Measurements from ENCODE around the gene ALK. TPM values are rescaled to one million over a fixed set of nuclear protein-coding genes. Genes with fewer than 3 reads are reported as not detected.

The ALK gene
- total RNA-seq, 1 donor from 2014 or later: 2.0 TPM

DNA sequence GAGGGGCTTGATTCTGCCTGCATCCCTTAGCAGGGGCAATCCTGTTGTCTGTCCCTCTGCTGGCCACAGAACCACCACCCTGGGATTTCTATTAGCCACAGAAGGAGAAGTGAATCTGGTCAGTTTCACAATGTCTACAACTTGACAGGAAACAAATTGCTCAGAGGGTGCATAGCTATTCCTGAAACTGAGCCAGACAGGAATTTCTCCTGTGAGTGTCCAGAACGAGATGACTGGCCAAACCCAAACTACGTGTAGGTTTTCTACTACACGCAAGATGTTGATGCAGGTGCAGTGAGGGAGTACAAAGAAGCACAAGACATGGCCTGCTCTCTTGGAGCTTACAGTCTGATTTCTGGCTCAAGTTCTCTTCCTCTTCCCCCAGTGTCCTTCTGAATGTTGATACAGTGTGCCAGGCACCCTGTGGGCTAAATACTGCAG is 604.3 kb downstream of the ALK start:
- no peak for FAIRE-seq
- DNase-seq (ENCODE audit: low spot score in 2 of 2): no peak

DNA sequence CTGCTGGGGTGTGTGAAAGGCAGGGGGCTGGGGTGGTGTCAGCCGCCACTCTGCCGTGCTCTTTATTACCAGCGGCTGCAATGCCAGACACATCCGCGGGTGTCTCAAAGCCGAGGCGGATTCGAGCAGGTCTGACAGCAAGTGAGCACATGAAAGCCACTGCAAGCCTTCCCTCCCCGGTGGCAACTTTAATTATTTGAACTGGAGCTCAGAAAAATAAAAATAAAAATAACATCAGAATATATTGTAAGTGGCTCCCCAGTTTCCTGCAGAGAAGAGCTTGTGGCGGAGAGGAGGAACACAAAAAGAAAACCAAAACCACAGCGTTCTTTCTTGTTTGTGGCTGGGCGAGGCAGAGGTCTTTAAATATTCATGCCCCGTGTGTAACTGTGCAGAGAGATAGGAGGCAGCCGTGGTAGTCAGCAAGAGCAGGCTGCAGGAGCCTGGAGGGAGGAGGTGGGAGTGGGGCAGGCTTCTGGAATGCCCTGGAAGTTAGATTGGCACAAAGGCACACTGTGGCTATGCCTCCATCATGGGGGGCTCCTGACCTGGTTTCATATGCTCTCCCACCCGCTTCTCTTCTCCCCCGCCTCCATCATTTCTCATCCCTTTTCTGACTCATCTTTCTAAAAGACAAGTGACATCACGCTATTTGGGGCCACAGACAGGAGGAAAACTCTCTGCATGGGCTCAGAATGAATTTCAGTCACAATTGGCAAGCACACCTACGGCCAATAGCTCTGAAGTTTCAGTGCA is 606.4 kb downstream of the ALK start:
- DNase-seq (ENCODE audit: low spot score in 2 of 2): no peak
- FAIRE-seq: no peak

DNA sequence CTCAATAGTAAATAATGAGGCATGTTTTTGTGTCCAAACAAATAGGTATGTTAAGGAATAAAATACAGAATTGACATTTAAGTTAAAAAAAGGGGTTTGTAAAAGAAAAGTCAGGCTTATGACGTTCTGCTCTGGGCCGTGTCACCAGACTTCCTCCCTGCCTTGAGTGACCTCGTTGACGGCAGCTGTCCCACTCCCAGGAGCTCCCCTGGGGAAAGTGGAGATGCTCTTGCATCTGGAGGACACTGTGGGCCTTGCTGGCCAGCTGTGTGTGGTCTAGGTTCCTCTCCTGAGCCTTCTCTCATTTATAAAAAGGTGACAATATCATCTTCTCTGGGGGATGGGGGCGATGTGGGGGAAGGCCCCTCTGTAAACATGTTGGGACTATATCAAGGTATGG is 609.9 kb downstream of the ALK start:
- DNase-seq (ENCODE audit: low spot score in 2 of 2): no peak
- no peak for FAIRE-seq

DNA sequence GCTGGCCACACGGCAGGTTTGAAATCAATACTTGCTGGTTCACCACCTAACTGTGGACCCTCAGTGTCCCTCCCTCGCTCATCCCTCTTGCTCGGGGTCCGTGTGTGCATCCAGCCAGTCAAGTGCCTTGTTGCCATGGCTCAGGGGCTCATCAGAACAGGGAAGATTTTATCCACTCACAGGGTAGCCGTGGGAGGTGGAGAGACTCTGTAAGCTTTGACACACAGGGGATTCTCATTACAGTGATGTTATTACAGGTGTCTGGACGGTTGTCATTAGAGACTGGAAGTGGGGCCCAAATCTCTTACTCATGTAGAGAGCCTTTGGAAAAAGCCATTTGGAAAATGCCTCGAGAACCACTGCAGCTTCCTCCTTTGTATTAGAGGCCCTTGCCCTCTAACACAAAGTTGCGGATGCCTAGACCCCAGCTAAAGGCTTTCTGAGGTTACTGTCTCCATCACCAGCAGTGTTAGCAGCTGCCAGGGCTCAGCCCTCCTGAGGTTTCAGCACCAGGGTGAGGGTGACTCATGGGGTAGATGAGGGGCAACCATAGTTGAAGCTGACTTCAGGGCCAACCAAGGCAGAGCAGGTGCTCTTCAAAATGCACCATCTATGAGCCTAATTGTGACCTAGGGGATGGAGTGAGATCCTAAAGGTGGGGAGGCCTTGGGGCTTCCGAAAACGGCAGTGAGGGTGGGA is 610.6 kb downstream of the ALK start:
- FAIRE-seq: no peak
- no peak for DNase-seq (ENCODE audit: low spot score in 2 of 2)

DNA sequence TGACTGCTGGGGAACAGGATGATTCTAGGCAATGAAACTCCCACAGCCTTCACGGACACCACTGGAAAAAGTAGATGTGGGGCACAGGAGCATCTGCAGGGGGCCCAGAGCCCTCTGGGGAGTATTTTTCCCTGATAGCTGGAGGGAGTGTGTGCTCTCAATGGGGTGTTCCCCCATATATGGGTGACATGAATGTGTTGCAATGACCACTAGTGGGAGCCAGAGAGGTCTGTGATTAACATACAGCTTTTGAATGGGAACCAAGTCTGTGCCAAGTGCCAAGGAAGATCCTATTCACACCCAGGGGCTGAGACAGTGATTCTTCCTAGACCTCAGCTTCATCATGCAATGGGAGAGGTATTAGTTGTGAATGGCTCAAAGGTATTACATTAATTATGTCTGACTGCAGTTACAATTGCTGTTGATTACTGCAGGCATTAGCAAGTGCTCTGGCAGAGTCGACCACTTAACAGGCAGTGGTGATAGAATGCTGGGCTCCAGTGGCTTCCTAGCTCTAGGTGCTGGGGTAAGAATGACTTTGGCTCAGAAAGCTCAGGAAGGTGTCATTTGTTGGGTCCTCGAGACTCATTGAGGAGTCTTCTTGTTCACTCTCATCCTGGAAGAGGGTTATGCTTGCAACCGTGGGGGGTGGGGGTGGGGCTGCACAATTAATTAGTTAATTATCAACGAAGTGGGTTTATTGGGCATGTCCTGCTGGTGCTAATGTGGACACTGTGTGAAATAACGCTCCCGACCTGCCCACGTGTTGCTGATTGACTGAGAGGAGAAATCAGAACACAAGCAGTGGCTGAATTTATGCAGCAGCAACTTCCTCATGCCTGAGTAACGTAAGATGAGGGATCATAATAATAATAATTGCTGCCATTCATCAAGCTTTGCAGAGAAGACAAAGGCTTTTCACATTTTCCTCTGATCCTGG is 612.0 kb downstream of the ALK start:
- FAIRE-seq: no peak

DNA sequence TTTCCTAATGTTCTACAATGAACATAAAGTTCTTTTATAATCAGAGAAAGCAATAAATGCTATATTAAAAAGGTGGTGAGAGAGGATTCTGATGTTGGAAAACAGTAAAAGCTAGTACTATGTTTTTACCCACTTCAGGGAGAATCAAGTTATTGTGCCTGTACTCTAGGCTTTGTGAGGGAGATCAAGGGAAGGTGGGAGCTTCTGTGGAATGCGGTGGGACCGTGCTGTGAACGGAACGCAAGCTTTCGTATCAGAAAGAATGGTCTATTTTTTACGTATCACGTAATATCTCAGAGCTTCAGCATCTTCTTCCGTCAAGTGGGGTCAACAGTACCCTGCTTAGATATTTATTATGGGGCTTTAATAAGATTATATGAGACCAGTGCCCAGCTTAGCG is 613.0 kb downstream of the ALK start:
- no peak for DNase-seq (ENCODE audit: low spot score in 2 of 2)
- no peak for FAIRE-seq

More for the DNA sequence above, 612.0 kb downstream of the ALK start:
- DNase-seq (ENCODE audit: low spot score in 2 of 2): peak; percentile 17 to 52

DNA sequence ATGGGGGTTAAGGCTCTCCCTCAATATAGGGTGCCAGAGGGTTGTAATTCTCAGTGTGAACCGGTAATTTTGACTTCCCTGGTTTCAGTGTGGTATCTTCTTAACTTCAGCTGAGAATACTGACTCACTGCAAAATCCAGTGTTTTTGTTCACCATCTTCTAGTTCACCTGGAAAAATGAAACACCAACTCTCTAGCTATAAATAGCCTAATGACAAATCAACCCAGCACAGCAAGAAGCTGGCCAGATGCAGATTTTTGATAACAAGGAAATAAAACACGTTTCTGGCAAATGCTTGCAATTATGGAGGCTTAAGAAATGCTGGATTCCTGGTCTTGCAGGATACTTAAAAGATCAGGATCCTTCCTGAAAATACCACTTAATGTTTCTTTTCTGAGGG is 613.9 kb downstream of the ALK start:
- no peak for FAIRE-seq
- DNase-seq (ENCODE audit: low spot score in 2 of 2): no peak

DNA sequence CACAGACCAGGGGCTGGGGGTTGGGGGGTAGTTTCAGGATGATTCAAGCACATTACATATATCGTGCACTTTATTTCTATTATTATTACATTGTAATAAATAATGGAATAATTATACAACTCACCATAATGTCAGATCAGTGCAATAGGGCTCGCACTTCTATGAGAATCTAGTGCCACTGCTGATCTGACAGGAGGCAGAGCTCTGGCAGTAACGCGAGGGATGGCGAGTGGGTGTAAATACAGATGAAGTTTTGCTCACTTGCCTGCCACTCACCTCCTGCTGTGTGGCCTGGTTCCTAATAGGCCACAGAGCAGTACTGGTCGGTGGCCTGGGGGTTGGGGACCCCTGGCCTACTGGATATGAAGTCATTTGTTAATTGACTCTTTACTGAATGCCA is 615.6 kb downstream of the ALK start:
- no peak for DNase-seq (ENCODE audit: low spot score in 2 of 2)
- FAIRE-seq: no peak

DNA sequence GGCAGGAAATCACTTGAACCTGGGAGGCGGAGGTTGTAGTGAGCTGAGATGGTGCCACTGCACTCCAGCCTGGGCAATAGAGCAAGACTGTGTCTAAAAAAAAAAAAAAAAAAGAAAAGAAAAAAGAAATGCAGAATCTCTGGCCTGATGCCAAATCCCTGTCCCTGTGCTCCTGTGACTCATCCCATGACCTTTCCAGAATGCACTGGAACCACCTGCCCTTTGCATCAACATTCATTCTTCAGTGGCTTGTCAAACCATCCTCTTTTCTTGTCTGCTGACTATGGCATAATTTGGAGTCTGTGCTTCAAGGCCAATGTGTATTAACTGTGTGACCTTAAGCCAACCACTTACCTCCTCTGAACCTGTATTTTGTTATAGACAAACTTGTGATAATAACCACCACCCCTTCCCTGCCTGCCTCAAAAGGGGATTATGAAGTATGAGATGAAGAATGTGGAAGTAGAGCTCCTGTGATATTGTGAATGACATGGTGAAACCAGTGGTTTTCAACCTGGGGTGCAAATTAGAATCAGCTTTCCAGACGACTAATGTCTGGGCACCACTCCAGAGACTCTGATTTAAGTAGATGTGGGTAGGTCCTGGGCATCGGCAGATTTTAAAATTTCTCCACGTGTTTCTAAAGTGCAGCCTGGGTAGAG is 616.9 kb downstream of the ALK start:
- FAIRE-seq: no peak
- DNase-seq (ENCODE audit: low spot score in 2 of 2): no peak

DNA sequence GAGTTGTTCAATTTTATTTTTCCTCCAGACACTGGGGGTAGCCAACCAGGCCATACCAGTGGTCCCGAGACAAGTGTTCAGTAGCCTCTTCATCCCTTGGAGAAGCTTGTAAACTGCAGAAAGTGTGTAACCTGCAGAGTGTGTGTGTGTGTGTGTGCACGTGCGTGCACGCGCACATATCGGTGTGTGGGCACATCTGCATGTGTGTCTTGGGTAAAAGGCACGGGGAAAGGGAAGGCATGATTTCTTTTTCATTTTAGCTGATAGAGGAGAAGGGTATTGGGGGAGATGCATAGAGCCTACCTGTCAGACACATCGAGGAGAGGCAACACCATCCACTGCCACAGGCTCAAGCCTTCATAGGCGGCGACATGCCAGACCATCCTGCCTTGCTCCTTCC is 624.8 kb downstream of the ALK start:
- no peak for FAIRE-seq

DNA sequence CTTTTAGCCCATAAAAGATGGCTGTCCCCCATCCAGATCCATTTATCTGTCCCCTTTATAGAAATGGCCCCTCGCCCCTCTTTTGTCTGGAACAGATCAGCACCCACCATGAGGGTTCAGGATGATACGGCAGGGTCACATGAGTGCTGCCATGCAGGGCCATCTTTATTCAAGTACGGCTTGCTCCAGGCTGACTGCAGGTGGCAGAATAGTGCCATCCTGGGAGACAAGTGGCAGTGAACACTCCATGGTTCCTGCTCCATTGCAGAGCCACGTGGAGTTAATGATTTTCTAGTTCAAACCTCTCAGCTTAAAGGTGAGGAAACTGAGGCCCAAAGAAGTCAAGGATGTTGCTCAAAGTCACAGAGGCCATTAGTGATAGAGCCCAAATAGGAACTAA is 625.5 kb downstream of the ALK start:
- FAIRE-seq (no peak), DNase-seq (ENCODE audit: low spot score in 2 of 2) (no peak)

More for the DNA sequence above, 624.8 kb downstream of the ALK start:
- DNase-seq (ENCODE audit: low spot score in 2 of 2): no peak

DNA sequence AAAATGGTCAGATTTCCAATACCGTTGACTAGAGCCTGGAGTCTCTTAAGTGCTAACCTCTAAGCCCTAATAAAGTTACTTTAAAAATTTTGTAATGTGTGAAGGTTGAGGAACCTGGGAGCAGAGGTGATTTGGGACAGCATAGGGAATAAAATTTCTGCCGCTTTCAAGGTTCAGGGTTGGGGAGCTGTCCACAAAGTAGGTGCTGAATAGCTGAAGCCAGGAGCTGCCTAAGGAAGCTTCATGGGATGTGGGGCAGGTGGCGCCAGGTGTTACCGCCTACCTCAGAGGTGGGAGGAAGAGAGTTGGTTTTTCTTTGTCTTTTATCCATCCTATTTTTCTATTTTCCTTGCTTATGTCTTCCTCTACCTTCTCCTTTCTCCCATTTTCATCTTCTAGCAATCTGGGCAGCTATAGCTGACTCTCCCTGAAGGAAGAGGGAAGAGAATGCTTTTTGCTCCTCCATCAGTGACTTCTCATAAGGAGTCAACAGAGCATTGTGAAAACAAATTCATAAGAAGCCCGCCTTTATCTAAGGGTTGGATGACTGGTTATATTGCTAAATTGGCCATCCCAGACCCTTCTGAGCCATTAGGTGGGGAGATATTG is 627.5 kb downstream of the ALK start:
- FAIRE-seq: no peak
- DNase-seq (ENCODE audit: low spot score in 2 of 2): no peak

DNA sequence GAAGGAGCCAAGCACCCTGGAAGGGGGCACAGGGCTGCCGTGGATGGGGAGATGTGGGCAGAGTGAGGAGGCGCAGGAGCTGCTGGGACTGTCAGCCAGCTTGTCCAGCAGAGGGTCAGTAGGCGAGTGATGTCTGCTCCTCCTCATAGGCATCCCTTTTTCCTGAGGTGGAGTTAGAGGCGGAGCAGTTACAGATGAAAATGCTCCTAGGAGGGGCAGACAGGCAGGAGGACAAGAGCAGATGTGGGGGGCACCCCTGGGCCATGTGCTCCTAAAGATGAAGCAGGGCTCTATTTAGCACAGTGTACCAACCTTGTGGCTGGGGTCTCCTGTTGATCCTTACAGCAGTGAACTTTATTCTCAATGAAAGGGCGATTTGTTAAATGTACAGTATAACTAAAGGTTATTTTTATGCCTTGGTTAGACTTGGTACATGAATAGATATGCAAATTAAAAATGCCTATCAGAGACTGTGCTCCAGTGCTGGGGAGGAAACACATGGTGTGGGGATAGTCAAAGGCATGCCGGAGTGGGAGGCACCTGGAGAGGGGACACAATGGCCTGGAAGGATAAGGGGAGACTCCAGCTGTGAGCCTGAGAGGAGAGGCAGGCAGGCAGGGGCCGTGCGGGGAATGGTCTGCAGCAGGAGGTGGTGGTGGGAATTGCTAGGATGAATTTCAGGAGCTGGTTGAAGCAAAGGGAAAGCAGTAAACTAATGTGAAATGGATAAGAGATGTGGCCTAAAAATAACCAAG is 630.9 kb downstream of the ALK start:
- DNase-seq (ENCODE audit: low spot score in 2 of 2) (no peak), FAIRE-seq (no peak)

DNA sequence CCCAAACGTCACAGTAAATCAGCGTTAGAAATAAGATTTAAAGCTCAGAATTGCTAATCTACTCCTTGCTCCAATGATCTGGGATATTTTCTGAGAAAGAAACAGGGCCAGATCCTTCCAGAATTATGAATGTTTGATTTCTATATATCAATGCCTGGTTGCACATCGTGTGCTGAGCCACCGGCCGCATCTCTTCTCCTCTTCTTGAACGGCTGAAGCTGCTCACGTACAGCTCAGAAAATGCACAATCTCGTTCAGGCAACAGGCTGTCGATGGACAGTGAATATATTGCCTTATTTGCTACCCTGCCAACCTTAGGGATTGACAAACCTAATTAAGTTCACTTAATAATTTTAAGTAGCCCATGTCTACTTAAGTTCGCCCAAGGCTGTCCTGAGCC is 636.7 kb downstream of the ALK start:
- no peak for DNase-seq (ENCODE audit: low spot score in 2 of 2)
- no peak for FAIRE-seq

DNA sequence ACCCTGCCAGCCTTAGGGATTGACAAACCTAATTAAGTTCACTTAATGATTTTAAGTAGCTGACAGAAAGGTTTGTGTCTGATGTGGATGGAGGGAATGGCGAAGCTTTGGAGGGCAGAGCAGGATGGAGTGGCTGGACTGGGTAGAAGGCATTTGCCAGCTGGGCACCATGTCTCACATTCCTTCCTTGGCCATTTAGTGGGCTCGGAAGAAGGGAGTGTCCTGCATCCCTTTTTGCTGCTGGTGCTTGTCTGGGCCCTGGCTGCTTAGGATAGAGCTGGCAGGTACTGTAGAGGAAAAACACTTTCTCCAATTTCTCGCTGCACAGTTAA is 639.5 kb downstream of the ALK start:
- FAIRE-seq (no peak), DNase-seq (ENCODE audit: low spot score in 2 of 2) (no peak)

DNA sequence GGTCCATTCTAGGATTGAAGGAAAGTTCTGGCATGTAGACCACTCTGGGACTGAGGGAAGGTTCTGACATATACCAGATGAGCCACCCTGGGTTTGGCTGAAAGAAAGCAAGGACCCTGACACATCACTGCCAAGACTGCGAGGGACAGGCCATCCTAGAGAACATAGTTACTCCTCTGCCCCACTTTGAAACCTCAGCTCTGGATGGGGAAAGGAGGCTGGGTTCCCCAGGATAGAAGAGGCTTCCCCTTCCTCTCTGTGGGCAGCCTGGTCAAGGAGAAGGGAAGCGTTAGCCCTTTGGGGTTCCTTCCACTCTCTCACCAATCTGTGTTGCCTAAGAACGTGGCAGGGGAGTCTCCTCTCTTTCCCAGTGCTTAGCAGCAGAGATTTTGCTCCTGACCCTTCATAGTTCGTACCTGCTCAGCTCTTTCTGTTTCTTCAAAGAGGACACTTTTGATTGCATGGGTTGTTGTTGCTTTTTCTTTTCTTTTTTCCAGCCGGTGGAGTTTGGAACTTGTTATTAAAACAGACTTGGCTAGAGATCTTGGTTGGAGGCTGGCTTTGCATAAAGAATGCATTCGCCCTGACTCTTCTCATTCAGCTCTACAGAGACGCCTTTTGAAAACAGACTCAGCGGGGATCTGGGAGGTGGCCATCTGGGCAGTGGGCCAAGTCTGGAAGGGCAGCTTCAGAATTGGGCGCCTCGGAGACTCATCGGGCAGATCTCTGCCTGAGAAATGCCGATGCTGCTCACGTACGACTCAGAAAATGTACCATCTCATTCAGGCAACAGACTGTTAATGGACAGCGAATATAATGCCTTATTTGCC is 640.1 kb downstream of the ALK start:
- DNase-seq (ENCODE audit: low spot score in 2 of 2): peak; percentile 31 to 66
- FAIRE-seq: no peak

DNA sequence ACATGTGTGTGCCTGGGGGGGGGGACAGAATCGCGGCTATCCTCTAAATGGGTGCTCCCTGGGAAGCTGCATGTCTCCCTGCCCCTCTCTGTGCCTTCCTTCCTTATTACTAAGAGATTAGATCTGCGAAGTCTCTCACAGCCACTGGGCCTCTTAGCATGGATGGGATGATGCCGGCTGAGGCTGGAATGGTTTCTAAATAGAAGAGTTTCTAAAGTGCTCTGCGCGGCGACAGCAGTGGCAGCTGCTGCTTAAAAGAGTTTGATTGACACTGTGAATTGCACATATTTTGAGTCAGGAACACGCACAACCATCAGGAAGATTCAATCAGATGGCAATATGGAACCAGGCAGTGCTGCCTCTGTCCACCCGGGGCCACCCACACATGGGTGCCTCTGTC is 642.4 kb downstream of the ALK start:
- DNase-seq (ENCODE audit: low spot score in 2 of 2) (no peak), FAIRE-seq (no peak)

DNA sequence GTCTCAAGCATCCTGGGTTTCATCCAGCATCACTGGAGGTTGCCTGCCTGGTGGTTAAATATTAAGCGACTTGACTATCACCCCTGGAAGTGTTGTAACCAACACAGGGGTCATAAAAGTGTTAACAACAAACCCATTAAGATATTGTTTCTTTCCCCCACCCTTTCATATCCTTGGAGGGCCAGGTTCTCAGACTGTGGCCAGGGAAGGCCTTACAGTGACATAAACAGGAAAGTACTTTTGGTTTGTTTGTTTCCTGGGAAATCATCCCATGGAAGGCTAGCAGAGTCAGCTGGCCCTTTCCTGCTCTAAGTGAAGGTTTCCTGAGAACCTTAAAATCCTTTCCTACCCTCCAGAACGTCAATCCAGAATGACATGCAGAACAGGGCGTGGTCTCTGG is 645.2 kb downstream of the ALK start:
- DNase-seq (ENCODE audit: low spot score in 2 of 2) (no peak), FAIRE-seq (no peak)

DNA sequence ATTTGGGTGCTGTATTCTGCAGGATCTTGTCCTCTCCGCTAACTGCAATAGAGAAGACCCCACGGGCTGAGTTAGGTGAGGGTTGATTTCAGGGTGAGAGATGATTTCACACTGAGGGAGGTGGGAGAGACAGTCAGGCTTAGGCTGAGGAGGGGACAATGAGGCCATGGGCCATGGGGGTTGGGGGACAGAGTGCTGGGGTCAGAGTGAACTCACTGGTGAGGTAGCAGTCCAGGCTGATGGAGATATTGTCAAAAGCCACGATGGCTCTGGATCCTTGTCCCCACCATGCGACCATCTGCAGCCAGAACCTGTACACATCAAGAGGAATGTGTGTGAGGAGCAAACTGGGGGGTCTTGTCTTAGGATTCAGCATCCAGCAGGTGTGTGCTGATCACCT is 646.2 kb downstream of the ALK start:
- no peak for FAIRE-seq
- no peak for DNase-seq (ENCODE audit: low spot score in 2 of 2)
